Measurements from ENCODE around the gene POLR3H. TPM values are rescaled to one million over a fixed set of nuclear protein-coding genes. Genes with fewer than 3 reads are reported as not detected.

The POLR3H gene
- total RNA-seq, 1 donor from 2014 or later: 52.0 TPM

GRCh38 chr22:41513391-41513790, 30.9 kb downstream of the POLR3H start:
- no peak for DNase-seq (ENCODE audit: low spot score)
- Mint-ChIP-seq H3K4me1 (ENCODE audit: low read depth) (no peaks in the 10 kb centered on the region), H3K27ac (no peak overlapping the region), H3K27me3 (ENCODE audit: insufficient read depth) (no peaks in the 10 kb centered on the region), H3K36me3 (ENCODE audit: low read depth) (peaks cover 17% of the 10 kb centered on the region), H3K9me3 (no peaks in the 10 kb centered on the region), H3K4me3 (no peak overlapping the region)
- intact Hi-C loops (cut with micrococcal nuclease): no loop called here

GRCh38 chr22:41512421-41513194, 31.7 kb downstream of the POLR3H start:
- Mint-ChIP-seq H3K36me3 (ENCODE audit: low read depth) (peaks cover 17% of the 10 kb centered on the region), H3K9me3 (no peaks in the 10 kb centered on the region), H3K27me3 (ENCODE audit: insufficient read depth) (no peaks in the 10 kb centered on the region), H3K27ac (no peak overlapping the region), H3K4me1 (ENCODE audit: low read depth) (no peaks in the 10 kb centered on the region), H3K4me3 (no peak overlapping the region)
- intact Hi-C loops (cut with micrococcal nuclease): no loop called here
- DNase-seq (ENCODE audit: low spot score): no peak

- Mint-ChIP-seq H3K4me1 (ENCODE audit: low read depth) (no peaks in the 10 kb centered on the region), H3K36me3 (ENCODE audit: low read depth) (peaks cover 23% of the 10 kb centered on the region), H3K9me3 (no peaks in the 10 kb centered on the region), H3K4me3 (no peak overlapping the region), H3K27ac (no peak overlapping the region), H3K27me3 (ENCODE audit: insufficient read depth) (no peaks in the 10 kb centered on the region)
- no peak for DNase-seq (ENCODE audit: low spot score)
- intact Hi-C loops (cut with micrococcal nuclease): no loop called here
These were observed 32.7 kb downstream of the POLR3H start for GRCh38 chr22:41511521-41511968.

- H3K27ac Mint-ChIP-seq: no peak overlapping the region
- intact Hi-C loops (cut with micrococcal nuclease): no loop called here
- no peaks in the 10 kb centered on the region for H3K4me1 Mint-ChIP-seq (ENCODE audit: low read depth)
- H3K9me3 Mint-ChIP-seq: no peaks in the 10 kb centered on the region
- DNase-seq (ENCODE audit: low spot score): no peak
- peaks cover 22% of the 10 kb centered on the region for H3K36me3 Mint-ChIP-seq (ENCODE audit: low read depth)
- H3K4me3 Mint-ChIP-seq: no peak overlapping the region
- no peaks in the 10 kb centered on the region for H3K27me3 Mint-ChIP-seq (ENCODE audit: insufficient read depth)
These were observed 35.5 kb downstream of the POLR3H start for GRCh38 chr22:41508770-41509170.

GRCh38 chr22:41507330-41508063, 36.8 kb downstream of the POLR3H start:
- Mint-ChIP-seq H3K36me3 (ENCODE audit: low read depth) (peaks cover 15% of the 10 kb centered on the region), H3K4me3 (no peak overlapping the region), H3K27me3 (ENCODE audit: insufficient read depth) (no peaks in the 10 kb centered on the region), H3K9me3 (no peaks in the 10 kb centered on the region), H3K4me1 (ENCODE audit: low read depth) (no peaks in the 10 kb centered on the region), H3K27ac (no peak overlapping the region)
- intact Hi-C loops (cut with micrococcal nuclease): no loop called here
- DNase-seq (ENCODE audit: low spot score): no peak

- intact Hi-C loops (cut with micrococcal nuclease): no loop called here
- Mint-ChIP-seq H3K27ac (no peak overlapping the region), H3K9me3 (no peaks in the 10 kb centered on the region), H3K4me1 (ENCODE audit: low read depth) (no peaks in the 10 kb centered on the region), H3K4me3 (no peak overlapping the region), H3K27me3 (ENCODE audit: insufficient read depth) (no peaks in the 10 kb centered on the region), H3K36me3 (ENCODE audit: low read depth) (peaks cover 18% of the 10 kb centered on the region)
- no peak for DNase-seq (ENCODE audit: low spot score)
These were observed 38.6 kb downstream of the POLR3H start for GRCh38 chr22:41505511-41506220.

GRCh38 chr22:41504816-41505215, 39.5 kb downstream of the POLR3H start:
- no peak overlapping the region for H3K27ac Mint-ChIP-seq
- no peaks in the 10 kb centered on the region for H3K9me3 Mint-ChIP-seq
- H3K4me1 Mint-ChIP-seq (ENCODE audit: low read depth): no peaks in the 10 kb centered on the region
- no peak for DNase-seq (ENCODE audit: low spot score)
- H3K4me3 Mint-ChIP-seq: no peak overlapping the region
- H3K36me3 Mint-ChIP-seq (ENCODE audit: low read depth): peaks cover 18% of the 10 kb centered on the region
- no peaks in the 10 kb centered on the region for H3K27me3 Mint-ChIP-seq (ENCODE audit: insufficient read depth)
- intact Hi-C loops (cut with micrococcal nuclease): no loop called here

GRCh38 chr22:41504397-41504796, 39.9 kb downstream of the POLR3H start:
- no peak for DNase-seq (ENCODE audit: low spot score)
- no peak overlapping the region for H3K27ac Mint-ChIP-seq
- peaks cover 16% of the 10 kb centered on the region for H3K36me3 Mint-ChIP-seq (ENCODE audit: low read depth)
- no peak overlapping the region for H3K4me3 Mint-ChIP-seq
- no peaks in the 10 kb centered on the region for H3K4me1 Mint-ChIP-seq (ENCODE audit: low read depth)
- intact Hi-C loops (cut with micrococcal nuclease): no loop called here
- no peaks in the 10 kb centered on the region for H3K27me3 Mint-ChIP-seq (ENCODE audit: insufficient read depth)
- no peaks in the 10 kb centered on the region for H3K9me3 Mint-ChIP-seq

GRCh38 chr22:41501209-41501608, 43.1 kb downstream of the POLR3H start:
- Mint-ChIP-seq H3K4me3 (no peak overlapping the region), H3K9me3 (no peaks in the 10 kb centered on the region), H3K27me3 (ENCODE audit: insufficient read depth) (no peaks in the 10 kb centered on the region), H3K36me3 (ENCODE audit: low read depth) (peaks cover 6% of the 10 kb centered on the region), H3K4me1 (ENCODE audit: low read depth) (no peaks in the 10 kb centered on the region), H3K27ac (no peak overlapping the region)
- DNase-seq (ENCODE audit: low spot score): no peak
- intact Hi-C loops (cut with micrococcal nuclease): loop anchor here (1.0 kb wide), 1 partner anchor 97 kb away; no protein-coding TSS in a partner anchor

- Mint-ChIP-seq H3K27ac (no peak overlapping the region), H3K27me3 (ENCODE audit: insufficient read depth) (no peaks in the 10 kb centered on the region), H3K4me3 (no peak overlapping the region), H3K36me3 (ENCODE audit: low read depth) (peaks cover 6% of the 10 kb centered on the region), H3K4me1 (ENCODE audit: low read depth) (no peaks in the 10 kb centered on the region), H3K9me3 (no peaks in the 10 kb centered on the region)
- intact Hi-C loops (cut with micrococcal nuclease): no loop called here
- DNase-seq (ENCODE audit: low spot score): no peak
These were observed 44.0 kb downstream of the POLR3H start for GRCh38 chr22:41500303-41500702.

GRCh38 chr22:41499624-41500280, 44.5 kb downstream of the POLR3H start:
- H3K36me3 Mint-ChIP-seq (ENCODE audit: low read depth): peaks cover 6% of the 10 kb centered on the region
- no peak overlapping the region for H3K4me3 Mint-ChIP-seq
- H3K4me1 Mint-ChIP-seq (ENCODE audit: low read depth): no peaks in the 10 kb centered on the region
- intact Hi-C loops (cut with micrococcal nuclease): no loop called here
- no peak overlapping the region for H3K27ac Mint-ChIP-seq
- no peak for DNase-seq (ENCODE audit: low spot score)
- H3K9me3 Mint-ChIP-seq: no peaks in the 10 kb centered on the region
- no peaks in the 10 kb centered on the region for H3K27me3 Mint-ChIP-seq (ENCODE audit: insufficient read depth)

- intact Hi-C loops (cut with micrococcal nuclease): no loop called here
- no peaks in the 10 kb centered on the region for H3K27me3 Mint-ChIP-seq (ENCODE audit: insufficient read depth)
- no peak for DNase-seq (ENCODE audit: low spot score)
These were observed 45.9 kb downstream of the POLR3H start for GRCh38 chr22:41498303-41498835.

More at GRCh38 chr22:41498303-41498835, 45.9 kb downstream of the POLR3H start:
- Mint-ChIP-seq H3K4me1 (ENCODE audit: low read depth) (no peaks in the 10 kb centered on the region), H3K4me3 (no peak overlapping the region), H3K36me3 (ENCODE audit: low read depth) (peaks cover 6% of the 10 kb centered on the region), H3K27ac (no peak overlapping the region), H3K9me3 (no peaks in the 10 kb centered on the region)

Measured in activated T-helper 1 cell treated with anti-CD3 and anti-CD28 coated beads, Interleukin-12 subunit alpha, Interleukin-12 subunit beta, Interleukin-2, Interleukin-4 antibody, amounts not matched to agents 30 ng/mL and 10 ng/mL and 1 ng/mL, durations not matched to agents 14 hours and 24 hours and 36 hours (primary cell).